H1 (cell line): ENCODE results near the gene L3HYPDH. TPM values are rescaled to one million over a fixed set of nuclear protein-coding genes. Genes with fewer than 3 reads are reported as not detected.

Experiments used
- CHD1 ChIP-seq: IDR thresholded peaks from 2 replicates; pipeline ENCODE4 v1.6.1; 2012; ENCODE audit warnings: low read depth, low read length, improper control_type of control experiment
- CTBP2 ChIP-seq: IDR thresholded peaks from 2 replicates; pipeline ENCODE4 v1.7.0; 2011; ENCODE audit warnings: borderline replicate concordance, mild to moderate bottlenecking, moderate library complexity, mixed read lengths, low read length; ENCODE audit not compliant: insufficient read depth, insufficient read length
- EZH2 ChIP-seq: fragments of 200-600 bp; sonication (generic); IDR thresholded peaks from 2 replicates; pipeline ENCODE4 v1.7.1; 2012; ENCODE audit warnings: low read depth, mild to moderate bottlenecking, moderate library complexity, low read length, inconsistent platforms; ENCODE audit not compliant: severe bottlenecking
- MAFK ChIP-seq: IDR thresholded peaks from 2 replicates; pipeline ENCODE4 v1.6.1; 2012; ENCODE audit warnings: low read depth, mild to moderate bottlenecking, improper control_type of control experiment, low read length
- TBP ChIP-seq: IDR thresholded peaks from 2 replicates; pipeline ENCODE4 v1.6.1; 2011; ENCODE audit warnings: low read depth, low read length, improper control_type of control experiment
- polyA plus RNA-seq, 7 experiments: library from polyadenylated mRNA; depleted of rRNA in 3 of 7; stranded (reverse) in 5 of 7; unstranded in 2 of 7; fragments of >200 nt in 5 of 7; fragments of 200-250 nt in 2 of 7; gene quantifications; 1 replicate in 5 of 7; 2 replicates in 1 of 7; 4 replicates in 1 of 7; pipeline versions ENCODE4 v1.2.1 to v1.2.3, GENCODE V29; 2011 to 2013; ENCODE audit warnings: missing spikeins in 2 of 7, mixed read lengths in 2 of 7
- total RNA-seq: library from RNA; stranded (reverse); fragmentation: NEBNext Ultra II Directional; extraction: Animal tissue kit (Norgen Biotek cat#: 25700); gene quantifications from 2 replicates; pipeline ENCODE4 v1.2.1, GENCODE V29; 2021

L3HYPDH gene
- total and polyA plus RNA-seq, 2 of the 8 experiments (the other 6 are each of a cell fraction or from before 2014, with no cell fraction given), result 11.2 to 15.8 TPM

- TF ChIP-seq MAFK, result no peak
- TF ChIP-seq CTBP2, result no peak
- TF ChIP-seq CHD1, result no peak
- no peak for TF ChIP-seq TBP
- TF ChIP-seq EZH2, result no peak
Measured at GRCh38 chr14:59461891-59462290, 22.3 kb downstream of the L3HYPDH start (continued).
